ENCODE results near the gene MEIS2.

- TF ChIP-seq CTCF (IDR thresholded peaks at IDR 0.05): peak; percentile 19 to 63 (median 59)
- TF ChIP-seq POLR2A (IDR thresholded peaks at IDR 0.05): no peak
Measured at GRCh38 chr15:37134699-37135131, 34.4 kb upstream of the MEIS2 start.

Data from vagina (tissue), 2 donors.